Measurements from ENCODE around the gene AFAP1.

Gene AFAP1

GRCh38 chr4:7912826-7913225, 26.8 kb downstream of the AFAP1 start:
- DNase-seq (ENCODE audit: low spot score): no peak

DNA sequence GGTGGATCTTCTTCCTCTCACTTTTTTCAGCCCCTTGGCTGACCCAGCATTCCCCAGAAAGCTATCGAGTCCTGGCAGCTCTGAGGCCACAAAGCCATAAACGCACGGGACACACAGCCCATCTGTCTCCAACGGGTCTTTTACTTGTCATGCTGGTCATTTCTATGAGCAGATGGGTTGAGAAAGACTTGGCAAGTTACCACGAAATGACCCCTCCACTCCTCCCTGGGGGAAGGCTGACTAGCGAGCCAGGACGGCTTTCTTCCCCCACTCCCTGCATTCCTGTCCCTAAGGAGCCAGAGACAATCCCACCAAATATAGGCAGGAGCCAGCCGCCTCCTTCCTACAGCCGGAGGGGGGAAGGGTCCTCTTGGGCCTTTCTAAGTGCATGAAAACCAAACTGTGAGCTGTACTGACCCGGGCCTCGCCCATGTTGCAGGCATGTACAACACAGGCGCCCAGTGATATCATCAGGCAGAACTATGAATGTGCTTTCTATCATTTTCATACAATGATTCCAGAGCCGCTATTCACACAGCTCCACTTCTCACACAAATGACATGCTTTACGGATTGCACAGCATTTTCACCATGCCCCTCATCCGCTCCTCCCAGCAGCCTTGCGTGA, 28.6 kb downstream of the AFAP1 start:
- DNase-seq (ENCODE audit: low spot score): peak; percentile 38

- DNase-seq (ENCODE audit: low spot score): no peak
Measured at GRCh38 chr4:7910263-7910896, 29.3 kb downstream of the AFAP1 start.

GRCh38 chr4:7909463-7910262, 30.0 kb downstream of the AFAP1 start:
- peak; percentile 88 for DNase-seq (ENCODE audit: low spot score)

DNA sequence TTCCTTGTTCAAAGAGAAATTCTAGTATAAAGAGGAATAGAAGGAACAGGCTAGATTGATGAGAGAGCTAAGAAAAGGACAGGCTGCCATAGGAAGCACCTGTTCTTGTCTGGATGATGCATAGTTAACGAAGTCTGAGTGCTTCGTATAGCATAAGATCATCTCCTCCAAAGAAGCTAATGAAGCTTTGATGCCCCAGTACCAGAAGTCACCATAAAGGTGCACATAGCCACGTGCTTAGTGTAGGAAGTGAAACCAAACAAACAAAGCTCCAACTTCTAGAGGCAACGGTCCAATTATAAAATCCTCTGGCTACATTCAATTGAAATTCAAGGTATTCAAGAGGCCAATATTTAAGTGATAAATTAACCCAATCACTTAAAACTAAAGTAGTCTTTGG, 31.0 kb downstream of the AFAP1 start:
- DNase-seq (ENCODE audit: low spot score): no peak

DNA sequence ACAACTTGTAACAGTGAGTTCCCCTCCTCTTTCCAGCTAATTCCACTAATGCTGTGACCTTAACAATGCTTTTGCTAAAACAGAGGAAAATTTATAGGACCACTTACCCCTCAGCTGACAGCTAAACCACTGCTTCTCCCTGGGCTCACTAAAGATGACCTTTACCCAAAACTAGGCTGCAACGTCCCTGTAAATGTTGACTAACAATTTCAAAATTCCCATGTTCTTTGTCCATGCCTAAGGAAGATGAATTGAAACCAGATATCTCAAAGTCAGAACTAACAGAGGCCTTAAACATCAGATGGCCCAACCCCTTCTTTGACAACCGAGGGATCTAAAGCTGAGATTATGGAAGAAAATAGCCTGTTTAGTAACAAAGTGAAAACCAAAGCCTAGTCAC, 32.5 kb downstream of the AFAP1 start:
- no peak for DNase-seq (ENCODE audit: low spot score)

GRCh38 chr4:7906171-7906701, 33.4 kb downstream of the AFAP1 start:
- DNase-seq (ENCODE audit: low spot score): no peak

DNA sequence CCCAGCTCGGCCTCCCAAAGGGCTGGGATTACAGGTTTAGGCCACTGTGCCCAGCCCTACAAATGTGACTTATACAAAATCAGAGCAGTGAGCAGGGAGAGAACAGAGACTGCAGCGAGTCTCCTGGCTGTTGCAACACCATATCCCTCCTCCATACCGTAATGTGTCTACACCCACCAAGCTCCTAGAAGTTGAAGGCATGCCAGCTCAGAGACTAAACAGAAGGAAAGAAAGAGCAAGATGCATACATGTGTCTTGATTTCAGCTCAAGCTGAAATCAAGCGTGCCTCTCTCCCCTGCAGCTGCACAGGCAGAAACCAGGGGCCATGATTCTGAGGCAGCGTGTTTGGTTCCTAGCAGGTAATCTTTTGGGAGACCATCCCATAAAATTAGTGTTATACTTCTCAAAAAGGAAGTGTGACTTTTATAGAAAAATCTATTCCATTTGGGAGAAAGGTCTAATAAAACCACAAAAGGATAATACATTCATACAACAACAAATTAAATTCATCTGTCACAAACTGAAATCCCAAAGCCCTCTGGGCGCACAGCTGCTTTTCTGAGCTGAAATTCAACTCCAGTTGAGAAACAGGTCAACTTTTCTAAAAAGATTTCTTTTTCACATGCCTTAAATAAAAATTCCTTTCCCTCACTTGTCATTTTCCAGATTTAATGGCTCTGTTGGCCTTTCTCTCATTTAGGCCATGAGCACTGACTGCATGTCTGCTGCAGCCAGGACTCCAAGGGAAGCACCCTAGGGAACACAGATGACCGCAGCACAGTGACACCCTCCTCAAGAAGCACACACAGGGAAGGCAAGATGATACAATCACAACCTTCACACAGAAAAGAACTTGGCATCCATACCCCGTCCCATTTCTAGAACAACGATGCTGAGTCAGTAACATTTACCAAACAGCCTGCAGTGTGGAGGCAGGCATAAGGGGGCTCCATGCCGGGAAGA, 34.4 kb downstream of the AFAP1 start:
- peak; percentile 14 for DNase-seq (ENCODE audit: low spot score)

DNA sequence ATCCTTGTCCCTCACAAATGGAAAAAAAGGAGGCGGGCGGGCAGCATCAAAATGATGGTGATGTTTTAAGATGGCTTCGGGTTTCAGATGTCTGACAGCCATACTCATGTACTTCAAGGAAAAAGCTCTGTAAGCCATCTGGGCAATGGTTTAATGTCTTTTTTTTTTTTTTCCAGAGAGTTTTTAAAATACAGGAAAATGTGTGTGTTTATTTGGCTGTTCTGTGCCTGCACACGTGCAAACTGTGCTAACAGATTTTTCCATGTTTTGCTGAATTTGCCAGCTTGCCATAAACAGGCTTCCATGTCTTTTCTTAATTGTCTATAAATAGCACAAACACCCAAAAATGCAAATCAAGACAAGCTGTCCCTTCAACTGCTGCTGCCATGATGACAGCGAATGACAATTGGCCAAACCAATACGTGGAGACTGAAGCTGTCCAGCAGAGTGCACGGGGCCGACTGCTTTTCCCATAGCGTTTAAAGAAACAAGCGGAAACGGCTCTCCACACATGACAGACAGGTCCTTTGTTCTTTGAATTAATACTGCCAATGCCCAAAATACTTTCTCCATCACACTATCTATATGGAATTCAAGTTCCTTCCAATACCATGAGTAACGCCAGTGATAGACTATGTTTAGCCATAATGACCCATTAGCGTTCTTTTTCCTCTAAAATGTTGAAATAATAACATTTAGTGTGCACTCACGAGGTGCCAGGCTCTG, 35.7 kb downstream of the AFAP1 start:
- peak; percentile 66 for DNase-seq (ENCODE audit: low spot score)

GRCh38 chr4:7902826-7903225, 36.8 kb downstream of the AFAP1 start:
- DNase-seq (ENCODE audit: low spot score): no peak

GRCh38 chr4:7902101-7902553, 37.5 kb downstream of the AFAP1 start:
- no peak for DNase-seq (ENCODE audit: low spot score)

DNA sequence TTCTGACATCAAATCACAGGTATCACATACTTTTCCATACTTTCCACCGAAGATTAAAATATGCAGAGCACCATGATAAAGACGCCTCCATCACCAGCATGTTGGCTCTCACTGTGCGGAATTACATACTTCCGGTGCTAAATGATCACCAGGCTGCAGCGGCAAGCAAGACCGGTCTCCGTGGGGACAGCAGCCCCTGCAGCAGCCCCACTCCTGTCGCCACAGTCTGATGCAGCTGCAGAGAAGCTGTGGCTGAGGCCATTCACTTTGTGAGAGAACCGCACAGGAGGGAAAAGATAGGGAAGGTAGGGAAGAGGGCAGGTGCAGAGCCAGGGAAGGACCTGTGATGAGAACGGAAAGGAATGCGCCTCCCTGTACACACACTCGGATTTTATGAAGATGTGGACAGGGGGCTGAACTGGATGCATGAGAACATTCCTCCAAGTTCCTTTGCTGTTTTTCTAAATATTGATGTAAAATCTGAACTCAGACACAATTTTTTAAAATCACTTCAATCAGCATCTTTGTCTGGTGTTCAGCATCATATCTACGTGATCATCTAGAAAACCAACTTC, 38.3 kb downstream of the AFAP1 start:
- no peak for DNase-seq (ENCODE audit: low spot score)

- DNase-seq (ENCODE audit: low spot score): no peak
Measured at GRCh38 chr4:7900334-7900909, 39.2 kb downstream of the AFAP1 start.

- no peak for DNase-seq (ENCODE audit: low spot score)
Measured at GRCh38 chr4:7899184-7899869, 40.3 kb downstream of the AFAP1 start.

DNA sequence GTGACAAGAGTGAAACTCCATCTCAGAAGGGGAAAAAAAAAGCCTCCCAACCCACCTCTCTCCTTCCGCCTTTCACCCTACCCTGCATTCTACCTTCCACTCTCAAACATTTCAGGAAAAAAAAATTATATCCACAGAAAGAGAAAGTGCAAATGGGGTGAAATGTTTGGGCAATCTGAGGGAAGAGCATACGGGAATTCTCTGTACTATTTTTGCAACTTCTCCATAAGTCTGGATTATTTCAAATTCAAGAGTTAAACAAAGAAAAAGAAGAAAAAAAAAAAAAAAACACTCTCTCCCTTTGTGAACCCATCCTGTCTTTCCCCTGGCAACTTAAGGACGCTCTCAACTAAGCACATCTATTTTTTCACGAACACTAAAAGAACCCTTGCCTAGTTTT, 41.3 kb downstream of the AFAP1 start:
- no peak for DNase-seq (ENCODE audit: low spot score)

GRCh38 chr4:7897811-7898210, 41.9 kb downstream of the AFAP1 start:
- DNase-seq (ENCODE audit: low spot score): no peak

GRCh38 chr4:7894677-7895181, 44.9 kb downstream of the AFAP1 start:
- peak; percentile 92 for DNase-seq (ENCODE audit: low spot score)

DNA sequence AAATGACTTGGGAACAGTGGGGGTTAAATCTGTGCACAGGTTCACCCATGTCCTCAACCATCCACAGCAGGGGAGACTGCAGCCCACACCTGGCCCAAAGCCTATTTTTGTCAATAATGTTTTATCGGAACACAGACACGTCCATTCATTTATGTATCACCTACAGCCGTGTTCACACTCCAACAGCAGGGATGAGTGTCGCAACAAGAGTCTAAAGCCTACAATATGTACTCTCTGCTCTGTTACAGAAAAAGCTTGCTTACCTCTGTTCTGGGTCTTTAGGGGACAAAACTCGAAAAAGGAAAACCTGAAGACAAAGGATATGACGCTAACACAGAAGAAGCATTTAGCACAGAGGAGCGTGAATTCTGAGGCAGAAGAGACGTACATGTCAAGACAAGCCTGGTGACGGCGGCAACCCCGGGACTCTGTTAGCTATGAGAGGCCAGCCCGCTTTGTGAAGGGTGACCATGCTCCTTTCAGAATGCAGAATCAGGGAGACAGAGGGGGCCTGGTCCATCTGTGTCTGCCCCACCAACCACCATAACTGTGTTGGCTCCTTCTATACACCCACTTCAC, 45.5 kb downstream of the AFAP1 start:
- no peak for DNase-seq (ENCODE audit: low spot score)

- DNase-seq (ENCODE audit: low spot score): no peak
Measured at GRCh38 chr4:7893539-7893938, 46.1 kb downstream of the AFAP1 start.

All from cerebellar cortex (tissue), 1 donor.